GM12878 (cell line): ENCODE data around the gene NGDN. TPM values are rescaled to one million over a fixed set of nuclear protein-coding genes. Genes with fewer than 3 reads are reported as not detected.

Experiments used
- ATAC-seq: fragments of 200-7000 bp; cut with Tn5 transposase; 3 replicates; pipeline ENCODE4 v1.9.1; 2020; ENCODE audit warnings: mild to moderate bottlenecking, moderate library complexity
- BruUV-seq: library from RNA; stranded (reverse); fragments of 400-500 nt; replicated peaks from 2 replicates; lab custom pipeline; 2021; lab: Mats Ljungman, UMichigan
- CTCF ChIA-PET: fragments of 300-600 bp; sonication (Branson Sonifier 250); formaldehyde crosslinking; extraction: SDS; loops from one replicate; lab custom pipeline; 2021; ENCODE audit warnings: inconsistent platforms; lab: Yijun Ruan, JAX
- POLR2A ChIA-PET: fragments of 350-600 bp; formaldehyde crosslinking; extraction: SDS; loops from one replicate; lab custom pipeline; 2021; ENCODE audit warnings: inconsistent platforms; lab: Charles Lee
- RAD21 ChIA-PET: fragments of 300-600 bp; sonication (Branson Sonifier 250); formaldehyde crosslinking; loops from one replicate; lab custom pipeline; 2023; ENCODE audit warnings: antibody characterized with exemption; ENCODE audit not compliant: unreplicated experiment; lab: Charles Lee
- SMC1A ChIA-PET: fragments of 300-600 bp; sonication (Branson Sonifier 250); formaldehyde crosslinking; loops from one replicate; lab custom pipeline; 2023; ENCODE audit not compliant: unreplicated experiment, uncharacterized antibody; lab: Charles Lee
- DNase-seq: peaks from one replicate; pipeline ENCODE4 v3.0.0-alpha.2; 2011; ENCODE audit warnings: low read depth, low spot score
- FAIRE-seq: peaks from 3 replicates; lab custom pipeline; 2011; peaks lifted over from hg19 to GRCh38; lab: Jason Lieb, UNC
- H2AFZ ChIP-seq: 2 replicates; pipeline ENCODE4 v1.6.0; 2011; ENCODE audit warnings: low read depth, low read length, control low read depth; ENCODE audit not compliant: control insufficient read depth
- H3K27ac ChIP-seq: 2 replicates; pipeline ENCODE4 v1.5.1; 2011; ENCODE audit warnings: control low read depth; ENCODE audit not compliant: control insufficient read depth, insufficient read depth
- H3K27me3 ChIP-seq, 2 experiments: replicated peaks in 1 of 2; 2 replicates each; pipeline versions ENCODE4 v1.6.0 to v1.6.1; 2011; ENCODE audit warnings: low read length in 1 of 2; ENCODE audit not compliant: control insufficient read depth in 2 of 2, insufficient read depth in 2 of 2
- H3K36me3 ChIP-seq, 2 experiments: 2 replicates each; pipeline ENCODE4 v1.5.1; 2011; ENCODE audit warnings: low read length in 1 of 2; ENCODE audit not compliant: control insufficient read depth in 2 of 2, insufficient read depth in 2 of 2
- H3K4me1 ChIP-seq: 2 replicates; pipeline ENCODE4 v1.6.1; 2011; ENCODE audit warnings: mild to moderate bottlenecking, low read length, moderate library complexity, mixed read lengths; ENCODE audit not compliant: control insufficient read depth, insufficient read depth
- H3K4me2 ChIP-seq: 2 replicates; pipeline ENCODE4 v1.6.0; 2011; ENCODE audit warnings: control low read depth; ENCODE audit not compliant: control insufficient read depth, insufficient read depth
- H3K4me3 ChIP-seq: fragments of 200-600 bp; sonication (generic); 2 replicates; pipeline ENCODE4 v1.5.1; 2016
- H3K79me2 ChIP-seq: 2 replicates; pipeline ENCODE4 v1.6.0; 2011; ENCODE audit warnings: low read length; ENCODE audit not compliant: control insufficient read depth, insufficient read depth
- H3K9ac ChIP-seq: 2 replicates; pipeline ENCODE4 v1.8.0; 2011; ENCODE audit warnings: low read length, control low read depth, mixed read lengths; ENCODE audit not compliant: control insufficient read depth, insufficient read depth
- H3K9me3 ChIP-seq: replicated peaks from 3 replicates; pipeline ENCODE4 v1.5.1; 2011; ENCODE audit warnings: mild to moderate bottlenecking, low read length; ENCODE audit not compliant: control insufficient read depth, insufficient read depth
- H4K20me1 ChIP-seq: 2 replicates; pipeline ENCODE4 v1.6.0; 2011; ENCODE audit not compliant: control insufficient read depth, insufficient read depth
- BCL11A ChIP-seq: IDR thresholded peaks from 2 replicates; pipeline ENCODE4 v1.6.1; 2011; ENCODE audit warnings: low read depth, low read length
- CBX5 ChIP-seq: sonication (generic); IDR thresholded peaks from 2 replicates; pipeline ENCODE4 v1.6.1; 2016; ENCODE audit warnings: low read depth, moderate library complexity, mild to moderate bottlenecking, inconsistent platforms
- POLR2AphosphoS2 ChIP-seq: IDR thresholded peaks from 2 replicates; pipeline ENCODE4 v1.6.1; 2011; ENCODE audit warnings: low read depth, mild to moderate bottlenecking, low read length, improper control_type of control experiment, moderate library complexity
- RELB ChIP-seq: fragments of 450-650 bp; IDR thresholded peaks from 2 replicates; pipeline ENCODE4 v1.6.1; 2017; ENCODE audit warnings: low read depth, mild to moderate bottlenecking, moderate library complexity
- SMAD1 ChIP-seq: fragments of 450-650 bp; IDR thresholded peaks from 2 replicates; pipeline ENCODE4 v1.6.1; 2018; ENCODE audit warnings: mild to moderate bottlenecking, low read depth; ENCODE audit not compliant: partially characterized antibody
- SMC3 ChIP-seq: IDR thresholded peaks from 2 replicates; pipeline ENCODE4 v1.6.1; 2011; ENCODE audit warnings: low read length, improper control_type of control experiment, borderline replicate concordance
- STAT3 ChIP-seq: IDR thresholded peaks from 2 replicates; pipeline ENCODE4 v1.6.1; 2011; ENCODE audit warnings: low read depth, low read length, improper control_type of control experiment
- TCF12 ChIP-seq: IDR thresholded peaks from 2 replicates; pipeline ENCODE4 v1.6.1; 2011; ENCODE audit warnings: low read depth, mild to moderate bottlenecking, low read length
- YY1 ChIP-seq: IDR thresholded peaks from 2 replicates; pipeline ENCODE4 v1.6.1; 2011; ENCODE audit warnings: low read depth, mild to moderate bottlenecking, low read length
- ZZZ3 ChIP-seq: IDR thresholded peaks from 2 replicates; pipeline ENCODE4 v1.6.1; 2011; ENCODE audit warnings: low read depth; ENCODE audit not compliant: control insufficient read depth, insufficient read length
- WGBS: methylation state at CpG from one replicate; pipeline ENCODE4 v1.1.6; 2016; ENCODE audit warnings: low lambda C conversion rate; ENCODE audit not compliant: insufficient replicate concordance, insufficient coverage; ENCODE audit errors: missing lambda C conversion rate; 5-methylcytosine and 5-hydroxymethylcytosine counted together
- in situ Hi-C: fragments of 300-500 bp; cut with MboI; formaldehyde crosslinking; loops from 9 replicates; pipeline ENCODE4 v1.14.3; 2018; ENCODE audit warnings: mixed read lengths
- intact Hi-C: fragments of 100-400 bp; cut with micrococcal nuclease; formaldehyde crosslinking; loops from one replicate; pipeline ENCODE4 v1.14.2; 2022; ENCODE audit not compliant: unreplicated experiment
- polyA plus RNA-seq, 11 experiments: library from polyadenylated mRNA; depleted of rRNA in 4 of 11; unstranded in 6 of 11; stranded (reverse) in 5 of 11; fragments of >200 nt; fragmentation: Nextera tagmentation in 4 of 11; fragmentation: Illumina TruSeq in 1 of 11; extraction: Ambion mirVana in 4 of 11; extraction: Trizol in 1 of 11; gene quantifications; 1 replicate in 1 of 11; 2 replicates in 10 of 11; pipeline versions ENCODE4 v1.2.1 to v1.2.3, GENCODE V29; 2011 to 2016; ENCODE audit warnings: inconsistent platforms in 2 of 11, missing spikeins in 2 of 11, low read depth in 1 of 11
- total RNA-seq, 4 experiments: library from RNA; depleted of rRNA in 3 of 4; stranded (reverse); fragments of >200 nt in 3 of 4; fragmentation: Illumina TruSeq in 1 of 4; extraction: Trizol in 1 of 4; gene quantifications; 2 replicates each; pipeline versions ENCODE4 v1.2.1 to v1.2.3, GENCODE V29; 2013 to 2021

Gene NGDN
- total and polyA plus RNA-seq, 10 of the 15 experiments (the other 5 are each of a cell fraction or from before 2014, with no cell fraction given), result 40.4 to 163 (median 71.4) TPM

DNA sequence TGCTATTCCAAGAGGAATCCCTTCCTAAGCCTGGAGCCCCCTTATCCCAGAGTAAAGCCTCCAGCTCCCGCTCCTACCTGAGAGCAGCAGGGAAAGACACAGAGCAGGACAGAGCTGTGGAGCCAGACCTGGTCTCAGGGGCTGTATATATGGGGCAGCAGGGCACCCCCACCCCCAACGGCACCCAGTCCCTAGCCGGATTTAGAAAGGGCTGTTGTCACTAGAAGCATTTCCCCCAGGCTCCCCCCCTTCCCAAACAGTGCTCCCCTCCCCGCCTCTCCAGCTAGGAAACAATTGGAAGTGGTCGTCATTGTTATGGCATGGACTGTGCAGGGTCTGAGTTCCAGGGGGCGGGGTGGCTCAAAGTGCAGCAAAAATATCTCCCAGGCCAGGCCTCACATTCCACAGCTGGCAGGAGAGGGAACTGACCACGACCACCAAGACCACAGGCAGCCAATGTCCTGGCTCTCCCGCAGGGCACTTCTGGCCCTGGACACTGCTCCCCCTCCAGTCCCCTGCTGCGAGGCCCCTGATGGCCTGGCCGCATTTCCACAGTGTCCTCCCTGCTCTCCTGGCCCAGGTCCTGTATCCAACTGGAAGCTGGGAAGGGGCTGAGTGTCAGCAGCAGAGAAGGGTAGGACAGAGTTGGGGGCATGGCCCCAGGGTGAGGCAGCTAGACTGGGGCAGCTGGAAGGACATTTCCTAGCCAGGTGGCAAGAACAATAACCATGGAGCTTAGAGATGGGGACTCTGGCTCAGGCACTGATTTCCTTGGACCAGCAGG, 33.8 kb upstream of the NGDN start, which contains the start of gene MYH7:
Gene MYH7, minus strand, starts transcription at position 118 of the 784 bp plus-strand sequence. CDS start 1,928 bp downstream, outside the sequence.
- no peaks in the 10 kb centered on the region for H4K20me1 ChIP-seq
- no peak within 1 kb of the TSS for H3K9ac ChIP-seq
- ATAC-seq (no peak), DNase-seq (no peak), FAIRE-seq (no peak)
- no peaks in the 10 kb centered on the region for H3K79me2 ChIP-seq
- no peaks in the 10 kb centered on the region for H3K9me3 ChIP-seq
- RAD21 ChIA-PET, result no interaction called here
- no peak within 1 kb of the TSS for H2AFZ ChIP-seq
- in situ Hi-C loops (no loop called here), intact Hi-C loops (no loop called here)
- no peaks in the 10 kb centered on the region for H3K4me1 ChIP-seq
- no peaks in the 10 kb centered on the region; a peak in 3 of 4 replicates for H3K27me3 ChIP-seq
- H3K4me3 ChIP-seq, result no peak within 1 kb of the TSS
- H3K36me3 ChIP-seq, result no peaks in the 10 kb centered on the region
- SMC1A ChIA-PET, result interaction anchor here (0.5 kb wide), 1 partner anchor 106 kb away, joined by 3 read pairs; no protein-coding TSS in a partner anchor
- WGBS, result 28% methylated on average over 10 of the region's 10 CpGs
- TF ChIP-seq YY1, result no peak
- no peak for TF ChIP-seq SMAD1
- TF ChIP-seq POLR2AphosphoS2, result no peak
- TF ChIP-seq ZZZ3, result no peak
- no peak for TF ChIP-seq STAT3
- no peak for TF ChIP-seq SMC3
- TF ChIP-seq TCF12, result no peak
- no peak for TF ChIP-seq BCL11A
- no peak for TF ChIP-seq RELB
- TF ChIP-seq CBX5, result no peak
- no peak within 1 kb of the TSS for H3K27ac ChIP-seq
- POLR2A ChIA-PET, result no interaction called here
- H3K4me2 ChIP-seq, result no peak within 1 kb of the TSS
- CTCF ChIA-PET, result no interaction called here
- no TSS peak for BruUV-seq
